ENCODE measurements around the gene GMDS. TPM values are rescaled to one million over a fixed set of nuclear protein-coding genes. Genes with fewer than 3 reads are reported as not detected.
A peak's percentile ranks its signal among the peaks of the same experiment; 100 is the strongest.

The GMDS gene
- total RNA-seq, 2 experiments from 2014 or later = 38.4 to 41.3 TPM

DNA sequence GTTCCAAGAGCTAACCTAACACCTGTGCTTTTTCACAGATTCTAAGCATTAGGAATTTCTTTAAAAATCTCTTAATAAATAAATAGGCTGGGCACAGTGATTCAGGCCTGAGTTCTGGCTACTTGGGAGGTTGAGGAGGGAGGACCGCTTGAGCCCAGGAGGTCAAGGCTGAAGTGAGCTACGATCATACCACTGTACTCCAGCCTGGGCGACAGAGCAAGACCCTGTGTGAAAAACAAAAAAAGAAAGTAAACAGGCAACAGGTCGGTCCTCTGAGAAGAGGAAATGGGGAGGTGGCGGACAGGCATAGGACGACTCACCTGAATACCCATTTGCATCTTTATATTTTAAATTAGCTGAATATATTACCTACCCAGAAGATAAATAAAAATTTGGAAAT, 26.5 kb downstream of the GMDS start:
- intact Hi-C loops (cut with micrococcal nuclease) = no loop called here
- CTCF ChIA-PET = no interaction called here
- Mint-ChIP-seq H3K4me1 (ENCODE audit: low read depth) (peaks cover 27% of the 10 kb centered on the region), H3K4me3 (no peak overlapping the region), H3K27ac (no peak overlapping the region), H3K36me3 (ENCODE audit: low read depth) (peaks cover 2% of the 10 kb centered on the region), H3K9me3 (no peaks in the 10 kb centered on the region), H3K27me3 (ENCODE audit: low read depth) (no peaks in the 10 kb centered on the region)
- DNase-seq = no peak

DNA sequence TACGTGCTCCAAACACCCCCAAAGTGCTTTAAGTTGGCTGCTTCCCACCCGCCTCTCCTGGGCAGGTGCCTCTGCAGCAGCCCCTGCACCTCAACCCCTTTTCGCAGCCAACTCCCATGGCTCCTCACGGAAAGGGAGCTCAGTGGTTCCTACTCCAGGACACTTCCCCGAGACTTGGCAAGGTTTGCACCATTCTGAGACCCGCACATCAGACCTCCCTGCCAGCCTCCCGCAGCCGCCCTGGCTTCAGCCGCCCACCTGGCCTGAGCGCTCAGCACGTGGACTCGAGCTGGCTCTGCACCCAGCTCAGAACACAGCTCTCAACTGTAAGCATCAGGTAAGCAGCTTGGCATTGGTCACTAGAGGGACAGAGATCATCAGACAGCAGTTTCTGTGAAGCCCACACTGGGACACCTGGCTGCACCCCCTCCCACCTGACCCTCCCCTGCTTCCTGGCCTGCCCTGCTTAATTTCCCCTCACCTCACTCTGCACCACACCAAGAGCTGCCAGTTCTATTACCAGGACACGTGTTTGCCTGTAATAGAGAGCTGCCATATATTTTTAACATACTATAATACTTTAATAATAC, 28.5 kb downstream of the GMDS start:
- intact Hi-C loops (cut with micrococcal nuclease) = no loop called here
- CTCF ChIA-PET = interaction anchor here (1.4 kb wide), 1 partner anchor 8 kb away, joined by 5 read pairs; no protein-coding TSS in a partner anchor
- H3K9me3 Mint-ChIP-seq = no peaks in the 10 kb centered on the region

DNA sequence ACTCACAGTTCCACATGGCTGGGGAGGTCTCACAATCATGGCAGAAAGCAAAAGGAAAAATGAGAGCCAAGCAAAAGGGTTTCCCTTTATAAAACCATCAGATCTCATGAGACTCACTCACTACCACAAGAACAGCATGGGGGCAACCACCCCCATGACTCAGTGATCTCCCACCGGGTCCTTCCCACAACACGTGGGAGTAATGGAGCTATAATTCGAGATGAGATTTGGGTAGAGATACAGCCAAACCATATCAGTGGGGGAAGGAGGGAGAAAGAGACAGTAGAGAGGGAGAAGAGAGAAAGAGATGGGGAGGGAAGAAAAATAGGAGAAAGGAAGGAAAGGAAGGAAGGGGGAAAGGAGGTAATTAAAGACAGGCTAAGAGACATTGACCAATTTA, 30.1 kb downstream of the GMDS start:
- Mint-ChIP-seq H3K36me3 (ENCODE audit: low read depth) (peaks cover 2% of the 10 kb centered on the region), H3K4me1 (ENCODE audit: low read depth) (peaks cover 10% of the 10 kb centered on the region), H3K9me3 (no peaks in the 10 kb centered on the region), H3K27ac (no peak overlapping the region), H3K27me3 (ENCODE audit: low read depth) (no peaks in the 10 kb centered on the region), H3K4me3 (no peak overlapping the region)
- intact Hi-C loops (cut with micrococcal nuclease) = no loop called here
- CTCF ChIA-PET = no interaction called here
- DNase-seq = no peak

More for the DNA sequence above, 28.5 kb downstream of the GMDS start:
- Mint-ChIP-seq H3K4me1 (ENCODE audit: low read depth) (peaks cover 12% of the 10 kb centered on the region), H3K27ac (no peak overlapping the region), H3K36me3 (ENCODE audit: low read depth) (peaks cover 2% of the 10 kb centered on the region), H3K4me3 (no peak overlapping the region), H3K27me3 (ENCODE audit: low read depth) (no peaks in the 10 kb centered on the region)
- no peak for DNase-seq

DNA sequence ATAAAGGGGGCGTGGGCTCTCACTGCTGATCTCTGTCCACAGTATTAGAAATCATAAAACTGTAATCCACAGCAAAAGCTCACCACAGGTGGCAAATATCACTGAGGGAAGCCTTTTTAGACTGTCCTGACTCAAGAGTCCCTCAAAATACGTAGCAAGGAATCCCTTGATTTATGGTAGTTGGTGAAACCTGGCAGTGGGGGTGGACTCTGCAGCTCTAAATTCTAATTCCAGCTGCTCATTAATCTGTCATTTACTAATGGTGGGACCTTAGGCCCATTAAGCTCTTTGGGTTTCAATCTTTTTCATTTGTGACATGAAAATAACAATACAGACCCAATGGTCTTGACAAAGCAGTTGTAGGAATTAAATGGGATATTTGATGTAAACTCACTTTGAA, 32.3 kb downstream of the GMDS start:
- CTCF ChIA-PET = interaction anchor here (1.0 to 1.3 kb wide), 2 partner anchors 14 to 421 kb away, joined by 4 to 6 read pairs; no protein-coding TSS in a partner anchor
- no peak overlapping the region for H3K4me3 Mint-ChIP-seq
- H3K27me3 Mint-ChIP-seq (ENCODE audit: low read depth) = no peaks in the 10 kb centered on the region
- intact Hi-C loops (cut with micrococcal nuclease) = no loop called here
- H3K36me3 Mint-ChIP-seq (ENCODE audit: low read depth) = peaks cover 2% of the 10 kb centered on the region
- peaks cover 8% of the 10 kb centered on the region for H3K4me1 Mint-ChIP-seq (ENCODE audit: low read depth)
- H3K9me3 Mint-ChIP-seq = no peaks in the 10 kb centered on the region
- no peak overlapping the region for H3K27ac Mint-ChIP-seq
- no peak for DNase-seq

DNA sequence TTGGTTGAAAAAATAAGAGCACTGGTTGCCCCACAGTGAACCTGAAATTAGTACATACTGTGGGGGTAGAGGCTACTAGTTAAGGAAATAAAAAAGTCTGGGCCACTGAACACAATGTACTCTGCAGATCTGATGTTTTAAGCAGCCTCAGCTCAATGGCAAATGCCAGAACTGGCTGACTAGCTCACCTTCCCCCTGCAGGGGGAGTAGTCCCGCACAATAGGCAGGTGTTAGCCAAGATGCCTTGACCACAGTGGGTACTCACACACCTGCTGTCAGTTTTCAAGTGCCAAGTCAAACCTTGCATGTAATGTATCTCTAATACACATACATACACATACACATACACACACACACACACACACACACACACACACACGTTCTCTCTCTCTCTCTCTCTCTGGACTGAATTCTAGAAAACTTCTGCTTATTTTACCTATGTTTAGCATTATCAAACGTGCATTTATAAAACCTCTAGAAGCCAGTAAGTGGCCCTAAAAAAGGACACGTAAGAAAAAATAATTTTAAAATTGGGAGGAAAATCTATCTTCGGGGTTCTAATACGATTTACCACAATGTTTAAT, 36.1 kb downstream of the GMDS start:
- no peaks in the 10 kb centered on the region for H3K27me3 Mint-ChIP-seq (ENCODE audit: low read depth)

DNA sequence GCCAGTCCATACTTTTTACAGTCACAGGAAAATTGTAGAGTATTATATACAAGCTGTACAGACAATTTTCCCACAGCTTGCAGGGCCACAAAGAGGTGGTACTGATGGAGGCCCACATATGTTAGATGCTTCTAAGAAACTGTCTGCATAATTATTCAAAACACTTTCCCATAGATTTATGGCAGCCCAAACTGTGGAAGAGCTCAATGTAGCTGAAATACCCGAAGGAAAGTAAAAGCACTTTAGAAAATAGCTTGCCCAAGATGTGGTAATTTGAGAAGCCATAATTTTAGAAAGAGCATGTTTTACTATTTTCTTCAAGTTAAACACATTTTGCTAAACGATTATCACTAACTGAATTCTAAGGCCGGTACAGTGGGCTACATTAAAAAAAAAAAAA, 36.9 kb downstream of the GMDS start:
- Mint-ChIP-seq H3K27me3 (ENCODE audit: low read depth) (no peaks in the 10 kb centered on the region), H3K4me3 (no peak overlapping the region), H3K27ac (no peak overlapping the region), H3K36me3 (ENCODE audit: low read depth) (peaks cover 1% of the 10 kb centered on the region), H3K4me1 (ENCODE audit: low read depth) (no peaks in the 10 kb centered on the region), H3K9me3 (no peaks in the 10 kb centered on the region)
- no peak for DNase-seq
- intact Hi-C loops (cut with micrococcal nuclease) = no loop called here
- CTCF ChIA-PET = interaction anchor here (0.6 to 3.3 kb wide), 8 partner anchors 9 to 600 kb away, joined by 3 to 20 read pairs (median 4); no protein-coding TSS in a partner anchor

More for the DNA sequence above, 36.1 kb downstream of the GMDS start:
- no peaks in the 10 kb centered on the region for H3K9me3 Mint-ChIP-seq
- CTCF ChIA-PET = interaction anchor here (0.5 to 3.3 kb wide), 14 partner anchors 8 to 613 kb away, joined by 3 to 20 read pairs (median 4); no protein-coding TSS in a partner anchor
- peaks cover 1% of the 10 kb centered on the region for H3K36me3 Mint-ChIP-seq (ENCODE audit: low read depth)
- intact Hi-C loops (cut with micrococcal nuclease) = loop anchor here (1.0 kb wide), 2 partner anchors 145 to 239 kb away; no protein-coding TSS in a partner anchor
- DNase-seq = peak; percentile 57
- no peaks in the 10 kb centered on the region for H3K4me1 Mint-ChIP-seq (ENCODE audit: low read depth)
- H3K4me3 Mint-ChIP-seq = no peak overlapping the region
- H3K27ac Mint-ChIP-seq = no peak overlapping the region

DNA sequence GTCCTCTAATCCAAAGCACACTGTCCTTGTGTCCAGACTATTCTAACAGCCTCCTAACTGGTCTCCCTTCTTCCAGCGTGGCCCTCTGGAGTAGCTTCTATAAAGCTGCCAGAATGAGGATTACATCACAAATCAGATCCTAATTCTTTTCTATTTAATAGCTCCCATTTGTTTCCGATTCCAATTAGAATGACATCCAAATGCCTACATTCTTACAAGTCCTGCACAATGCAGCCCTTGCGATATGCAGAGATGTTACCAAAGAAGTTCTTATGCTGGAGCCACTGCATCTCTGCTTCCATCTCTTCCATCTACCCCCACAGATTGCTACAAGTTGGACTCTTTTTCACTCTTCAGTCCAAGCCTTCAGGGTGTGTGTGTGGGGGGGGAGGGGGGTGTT, 40.0 kb downstream of the GMDS start:
- Mint-ChIP-seq H3K27ac (no peak overlapping the region), H3K4me1 (ENCODE audit: low read depth) (no peaks in the 10 kb centered on the region), H3K27me3 (ENCODE audit: low read depth) (no peaks in the 10 kb centered on the region), H3K36me3 (ENCODE audit: low read depth) (peaks cover 1% of the 10 kb centered on the region), H3K4me3 (no peak overlapping the region), H3K9me3 (no peaks in the 10 kb centered on the region)
- DNase-seq = no peak
- intact Hi-C loops (cut with micrococcal nuclease) = no loop called here
- CTCF ChIA-PET = no interaction called here

DNA sequence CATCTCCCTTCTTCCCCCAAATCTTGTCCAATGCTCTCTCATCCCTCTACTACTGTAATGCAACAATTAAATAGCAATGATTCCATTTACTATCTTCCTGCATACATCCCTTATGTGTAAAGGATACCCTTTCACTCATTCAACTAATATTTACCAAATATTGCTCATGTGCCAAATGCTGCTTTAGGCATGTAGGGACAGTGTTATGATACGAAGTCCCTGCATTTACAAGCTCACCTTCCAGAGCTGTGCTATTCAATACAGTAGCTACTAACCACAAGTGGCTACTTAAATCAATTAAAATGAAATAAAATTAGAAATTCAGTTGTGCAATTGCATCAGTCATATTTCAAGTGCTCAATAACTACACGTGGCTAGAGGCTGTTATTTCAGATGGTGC, 41.1 kb downstream of the GMDS start:
- H3K4me3 Mint-ChIP-seq = no peak overlapping the region
- intact Hi-C loops (cut with micrococcal nuclease) = no loop called here
- peaks cover 1% of the 10 kb centered on the region for H3K36me3 Mint-ChIP-seq (ENCODE audit: low read depth)

DNA sequence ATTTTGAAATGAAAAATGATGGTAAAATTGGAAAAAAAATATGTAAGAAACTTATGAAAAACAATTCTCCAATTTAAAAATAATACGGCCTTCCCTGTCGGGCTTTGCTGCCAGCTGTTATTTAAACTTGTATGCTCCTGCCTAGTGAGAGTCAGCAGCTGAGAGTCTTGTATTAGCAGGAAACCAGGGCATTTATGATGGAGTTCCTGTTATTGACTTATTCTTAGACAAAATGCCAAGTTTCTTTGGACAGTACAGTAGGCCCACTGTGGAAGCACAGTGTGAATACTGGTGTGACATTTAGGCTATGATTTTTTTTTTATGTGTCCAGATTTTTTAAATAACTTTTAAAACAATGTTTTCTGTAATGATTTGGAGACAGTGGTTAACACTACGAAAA, 42.1 kb downstream of the GMDS start:
- Mint-ChIP-seq H3K36me3 (ENCODE audit: low read depth) (peaks cover 1% of the 10 kb centered on the region), H3K4me1 (ENCODE audit: low read depth) (no peaks in the 10 kb centered on the region), H3K27ac (no peak overlapping the region), H3K27me3 (ENCODE audit: low read depth) (no peaks in the 10 kb centered on the region), H3K9me3 (no peaks in the 10 kb centered on the region), H3K4me3 (no peak overlapping the region)
- CTCF ChIA-PET = interaction anchor here (0.7 kb wide), 1 partner anchor 10 kb away, joined by 4 read pairs; no protein-coding TSS in a partner anchor
- intact Hi-C loops (cut with micrococcal nuclease) = no loop called here
- DNase-seq = no peak

More for the DNA sequence above, 41.1 kb downstream of the GMDS start:
- no peak for DNase-seq
- Mint-ChIP-seq H3K9me3 (no peaks in the 10 kb centered on the region), H3K4me1 (ENCODE audit: low read depth) (no peaks in the 10 kb centered on the region), H3K27ac (no peak overlapping the region), H3K27me3 (ENCODE audit: low read depth) (no peaks in the 10 kb centered on the region)
- CTCF ChIA-PET = no interaction called here

DNA sequence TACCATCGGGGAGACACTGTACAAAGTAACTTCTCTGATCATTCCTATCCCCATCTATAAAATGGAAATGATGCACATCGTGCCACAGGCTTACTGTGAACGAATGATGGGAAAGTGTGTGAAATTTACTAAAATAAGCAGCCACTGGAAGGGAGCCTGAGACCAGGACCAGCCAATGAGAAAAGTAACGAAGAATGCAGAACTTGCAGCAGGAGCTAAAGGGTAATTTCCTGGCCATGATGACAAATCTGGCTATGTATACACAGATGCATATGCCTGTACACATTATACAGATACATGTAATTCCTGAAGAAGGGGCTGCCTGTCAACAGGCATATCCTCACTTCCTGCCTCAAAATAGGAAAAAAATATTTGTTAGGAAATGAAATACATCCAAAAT, 47.4 kb downstream of the GMDS start:
- H3K36me3 Mint-ChIP-seq (ENCODE audit: low read depth) = peaks cover 2% of the 10 kb centered on the region
- no peaks in the 10 kb centered on the region for H3K27me3 Mint-ChIP-seq (ENCODE audit: low read depth)
- H3K4me1 Mint-ChIP-seq (ENCODE audit: low read depth) = no peaks in the 10 kb centered on the region
- no peak for DNase-seq
- no peak overlapping the region for H3K4me3 Mint-ChIP-seq
- no peak overlapping the region for H3K27ac Mint-ChIP-seq
- intact Hi-C loops (cut with micrococcal nuclease) = loop anchor here (2.0 kb wide), 1 partner anchor 601 kb away; no protein-coding TSS in a partner anchor
- CTCF ChIA-PET = no interaction called here
- H3K9me3 Mint-ChIP-seq = no peaks in the 10 kb centered on the region

DNA sequence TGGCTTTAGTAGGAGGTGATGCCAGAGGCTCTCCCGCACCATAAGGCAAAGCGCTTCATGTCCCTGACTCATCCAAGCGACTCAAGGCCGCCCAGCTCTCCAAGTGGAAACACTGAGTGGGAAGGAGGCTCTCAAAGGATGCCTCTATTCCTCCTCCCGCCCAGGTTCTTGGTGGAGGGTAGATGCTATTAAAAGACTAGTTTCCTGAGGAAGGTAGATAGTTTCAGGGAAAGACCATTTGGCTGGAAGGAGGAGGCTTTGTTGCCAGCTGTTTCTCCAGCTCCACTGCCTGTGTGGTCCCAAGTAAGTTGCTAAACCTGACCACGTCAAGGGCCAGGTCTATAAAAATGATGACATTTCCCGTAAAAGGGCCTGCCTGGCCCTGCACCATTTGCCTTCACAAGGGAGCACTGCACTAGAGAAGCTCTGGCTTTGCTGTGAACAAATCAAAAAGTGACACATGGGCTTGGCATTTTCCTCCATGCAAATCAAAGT, 48.2 kb downstream of the GMDS start:
- Mint-ChIP-seq H3K27ac (no peak overlapping the region), H3K4me3 (no peak overlapping the region), H3K9me3 (no peaks in the 10 kb centered on the region), H3K36me3 (ENCODE audit: low read depth) (peaks cover 5% of the 10 kb centered on the region), H3K27me3 (ENCODE audit: low read depth) (no peaks in the 10 kb centered on the region), H3K4me1 (ENCODE audit: low read depth) (no peaks in the 10 kb centered on the region)
- no peak for DNase-seq
- intact Hi-C loops (cut with micrococcal nuclease) = loop anchor here (2.0 kb wide), 1 partner anchor 600 kb away; no protein-coding TSS in a partner anchor
- CTCF ChIA-PET = interaction anchor here (0.9 to 1.5 kb wide), 3 partner anchors 39 to 157 kb away, joined by 3 to 7 read pairs (median 3); no protein-coding TSS in a partner anchor

DNA sequence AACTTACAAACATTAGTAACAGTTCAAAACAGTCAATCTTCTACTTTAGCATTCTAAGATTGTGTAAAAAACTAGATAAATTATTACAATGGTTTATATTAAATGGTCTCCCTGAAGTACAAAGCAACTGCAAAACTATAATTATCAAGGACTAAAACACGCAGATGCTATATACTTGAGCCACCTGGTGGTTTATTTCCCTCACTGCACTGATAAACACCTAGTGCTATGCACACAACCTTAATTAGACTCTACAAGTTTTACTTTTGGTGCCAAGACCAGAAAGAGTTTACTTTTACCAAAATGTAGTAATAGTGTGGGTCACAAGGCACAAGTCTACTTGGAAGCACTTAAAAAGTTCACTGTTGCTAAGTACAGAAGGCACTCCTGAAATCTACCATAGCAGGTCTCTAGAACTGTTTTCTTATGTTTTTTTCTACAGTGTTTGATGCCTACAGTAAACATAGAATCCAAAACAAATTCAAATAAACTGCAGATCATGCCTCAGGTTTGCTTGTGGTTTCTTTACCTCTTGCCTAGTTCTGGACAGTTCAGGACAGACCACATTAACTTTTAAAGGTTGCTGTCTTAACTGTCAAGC, 49.2 kb downstream of the GMDS start:
- no peaks in the 10 kb centered on the region for H3K27me3 Mint-ChIP-seq (ENCODE audit: low read depth)
- no peak overlapping the region for H3K27ac Mint-ChIP-seq
- peak; percentile 56 for DNase-seq
- CTCF ChIA-PET = interaction anchor here (0.9 to 1.5 kb wide), 2 partner anchors 38 to 92 kb away, joined by 3 to 7 read pairs; no protein-coding TSS in a partner anchor
- H3K4me1 Mint-ChIP-seq (ENCODE audit: low read depth) = no peaks in the 10 kb centered on the region
- intact Hi-C loops (cut with micrococcal nuclease) = loop anchor here (1.0 to 2.0 kb wide), 2 partner anchors 592 to 599 kb away; no protein-coding TSS in a partner anchor
- H3K9me3 Mint-ChIP-seq = peaks cover 1% of the 10 kb centered on the region
- peaks cover 5% of the 10 kb centered on the region for H3K36me3 Mint-ChIP-seq (ENCODE audit: low read depth)
- no peak overlapping the region for H3K4me3 Mint-ChIP-seq

Measured in activated naive CD4-positive, alpha-beta T cell treated with anti-CD3 and anti-CD28 coated beads for 36 hours (primary cell).